WTC11 (cell line): Measurements from ENCODE around the gene ATRX.
"Not testable (repeated sequence)": the region's sequence is repeated elsewhere in the genome, so short reads cannot be mapped to it uniquely, and the experiment has no call there.

Experiments
- CREB1 ChIP-seq: sonication (generic); formaldehyde crosslinking; IDR thresholded peaks from 2 replicates; pipeline ENCODE4 v1.8.0; 2023; ENCODE audit warnings: mild to moderate bottlenecking, missing genetic modification reagents
- JUN ChIP-seq: sonication (generic); formaldehyde crosslinking; IDR thresholded peaks from 2 replicates; pipeline ENCODE4 v1.8.0; 2023; ENCODE audit warnings: mild to moderate bottlenecking, missing genetic modification reagents
- NFE2L1 ChIP-seq: sonication (generic); formaldehyde crosslinking; IDR thresholded peaks from 2 replicates; pipeline ENCODE4 v1.8.1; 2023; ENCODE audit warnings: missing genetic modification reagents
- RORB ChIP-seq: fragments of 250-450 bp; sonication (Bioruptor Pico); IDR thresholded peaks from 2 replicates; pipeline ENCODE4 v1.9.0; 2021; ENCODE audit warnings: mild to moderate bottlenecking
- TCF7 ChIP-seq: sonication (generic); formaldehyde crosslinking; IDR thresholded peaks from 2 replicates; pipeline ENCODE4 v1.8.0; 2022; ENCODE audit warnings: mild to moderate bottlenecking, low read depth, missing genetic modification reagents, moderate library complexity
- ZNF138 ChIP-seq: sonication (generic); formaldehyde crosslinking; conservative IDR thresholded peaks from 2 replicates; pipeline ENCODE4 v1.8.1; 2022; ENCODE audit warnings: mild to moderate bottlenecking, moderate library complexity, missing genetic modification reagents
- ZNF423 ChIP-seq: fragments of 250-450 bp; sonication (Bioruptor Pico); IDR thresholded peaks from 2 replicates; pipeline ENCODE4 v2.1.2; 2022; ENCODE audit warnings: mild to moderate bottlenecking, moderate library complexity
- TF ChIP-seq, protein P1 (sequence below): sonication (generic); formaldehyde crosslinking; IDR thresholded peaks from 2 replicates; pipeline ENCODE4 v1.8.1; 2023; ENCODE audit warnings: mild to moderate bottlenecking, missing genetic modification reagents, moderate library complexity
- TF ChIP-seq, protein P2 (sequence below): sonication (generic); formaldehyde crosslinking; IDR thresholded peaks from 2 replicates; pipeline ENCODE4 v1.8.1; 2022; ENCODE audit warnings: mild to moderate bottlenecking, missing genetic modification reagents, moderate library complexity, borderline replicate concordance
- TF ChIP-seq, protein P3 (sequence below): sonication (generic); formaldehyde crosslinking; IDR thresholded peaks from 2 replicates; pipeline ENCODE4 v1.8.0; 2022; ENCODE audit warnings: mild to moderate bottlenecking, missing genetic modification reagents

DNA sequence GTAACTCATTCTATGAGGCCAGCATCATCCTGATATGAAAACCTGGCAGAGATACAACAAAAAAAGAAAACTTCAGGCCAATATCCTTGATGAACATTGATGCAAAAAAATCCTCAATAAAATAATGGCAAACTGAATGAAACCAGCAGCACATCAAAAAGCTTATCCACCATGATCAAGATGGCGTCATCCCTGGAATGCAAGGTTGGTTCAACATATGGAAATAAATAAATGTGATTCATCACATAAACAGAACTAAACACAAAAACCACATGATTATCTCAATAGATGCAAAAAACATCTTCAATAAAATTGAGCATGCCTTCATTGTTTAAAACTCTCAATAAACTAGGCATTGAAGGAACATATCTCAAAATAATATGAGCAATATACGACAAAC is 254.8 kb downstream of the ATRX start:
- TF ChIP-seq, protein P1, sequence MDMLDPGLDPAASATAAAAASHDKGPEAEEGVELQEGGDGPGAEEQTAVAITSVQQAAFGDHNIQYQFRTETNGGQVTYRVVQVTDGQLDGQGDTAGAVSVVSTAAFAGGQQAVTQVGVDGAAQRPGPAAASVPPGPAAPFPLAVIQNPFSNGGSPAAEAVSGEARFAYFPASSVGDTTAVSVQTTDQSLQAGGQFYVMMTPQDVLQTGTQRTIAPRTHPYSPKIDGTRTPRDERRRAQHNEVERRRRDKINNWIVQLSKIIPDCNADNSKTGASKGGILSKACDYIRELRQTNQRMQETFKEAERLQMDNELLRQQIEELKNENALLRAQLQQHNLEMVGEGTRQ (CRISPR knock-in tag): not testable (repeated sequence)
- not testable (repeated sequence) for TF ChIP-seq ZNF423 (CRISPR knock-in tag); RORB; ZNF138 (CRISPR knock-in tag); JUN; NFE2L1; TCF7 (CRISPR knock-in tag); CREB1 (CRISPR knock-in tag)
- TF ChIP-seq, protein P2, sequence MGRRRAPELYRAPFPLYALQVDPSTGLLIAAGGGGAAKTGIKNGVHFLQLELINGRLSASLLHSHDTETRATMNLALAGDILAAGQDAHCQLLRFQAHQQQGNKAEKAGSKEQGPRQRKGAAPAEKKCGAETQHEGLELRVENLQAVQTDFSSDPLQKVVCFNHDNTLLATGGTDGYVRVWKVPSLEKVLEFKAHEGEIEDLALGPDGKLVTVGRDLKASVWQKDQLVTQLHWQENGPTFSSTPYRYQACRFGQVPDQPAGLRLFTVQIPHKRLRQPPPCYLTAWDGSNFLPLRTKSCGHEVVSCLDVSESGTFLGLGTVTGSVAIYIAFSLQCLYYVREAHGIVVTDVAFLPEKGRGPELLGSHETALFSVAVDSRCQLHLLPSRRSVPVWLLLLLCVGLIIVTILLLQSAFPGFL (CRISPR knock-in tag): not testable (repeated sequence)
- TF ChIP-seq, protein P3, sequence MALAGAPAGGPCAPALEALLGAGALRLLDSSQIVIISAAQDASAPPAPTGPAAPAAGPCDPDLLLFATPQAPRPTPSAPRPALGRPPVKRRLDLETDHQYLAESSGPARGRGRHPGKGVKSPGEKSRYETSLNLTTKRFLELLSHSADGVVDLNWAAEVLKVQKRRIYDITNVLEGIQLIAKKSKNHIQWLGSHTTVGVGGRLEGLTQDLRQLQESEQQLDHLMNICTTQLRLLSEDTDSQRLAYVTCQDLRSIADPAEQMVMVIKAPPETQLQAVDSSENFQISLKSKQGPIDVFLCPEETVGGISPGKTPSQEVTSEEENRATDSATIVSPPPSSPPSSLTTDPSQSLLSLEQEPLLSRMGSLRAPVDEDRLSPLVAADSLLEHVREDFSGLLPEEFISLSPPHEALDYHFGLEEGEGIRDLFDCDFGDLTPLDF (CRISPR knock-in tag): not testable (repeated sequence)
